RWPE2 (cell line): Measurements from ENCODE around the gene YBEY.

Source experiments
- ATAC-seq: fragments of 200-7000 bp; cut with Tn5 transposase; 3 replicates; pipeline ENCODE4 v1.9.1; 2021; ENCODE audit warnings: low read depth
- DNase-seq: peaks from one replicate; pipeline ENCODE4 v3.0.0-alpha.2; 2020; ENCODE audit warnings: low spot score
- H3K27ac ChIP-seq: fragments of 450-650 bp; 2 replicates; pipeline ENCODE4 v1.5.1; 2017; ENCODE audit warnings: mild to moderate bottlenecking; ENCODE audit not compliant: poor library complexity, severe bottlenecking
- H3K27me3 ChIP-seq: fragments of 250-450 bp; sonication (Bioruptor Pico); 2 replicates; pipeline ENCODE4 v1.5.1; 2021; ENCODE audit warnings: mild to moderate bottlenecking, moderate library complexity; ENCODE audit not compliant: insufficient read depth, poor library complexity, severe bottlenecking
- H3K36me3 ChIP-seq: fragments of 250-450 bp; sonication (Bioruptor Pico); 2 replicates; pipeline ENCODE4 v1.5.1; 2020; ENCODE audit warnings: low read depth, mild to moderate bottlenecking, moderate library complexity
- H3K4me1 ChIP-seq: fragments of 250-450 bp; sonication (Bioruptor Pico); 2 replicates; pipeline ENCODE4 v1.5.1; 2021; ENCODE audit warnings: mild to moderate bottlenecking, moderate library complexity; ENCODE audit not compliant: insufficient read depth, poor library complexity, severe bottlenecking
- H3K4me3 ChIP-seq: fragments of 250-450 bp; sonication (Bioruptor Pico); 2 replicates; pipeline ENCODE4 v1.5.1; 2021; ENCODE audit warnings: mild to moderate bottlenecking, moderate library complexity; ENCODE audit not compliant: severe bottlenecking
- H3K9me3 ChIP-seq: fragments of 250-450 bp; sonication (Bioruptor Pico); 2 replicates; pipeline ENCODE4 v1.5.1; 2021; ENCODE audit warnings: mild to moderate bottlenecking, moderate library complexity; ENCODE audit not compliant: severe bottlenecking
- TF ChIP-seq, protein P1 (sequence below): fragments of 450-650 bp; IDR thresholded peaks from one replicate; pipeline ENCODE4 v1.5.1; 2017; ENCODE audit warnings: mild to moderate bottlenecking, moderate library complexity; ENCODE audit not compliant: poor library complexity, severe bottlenecking

Gene YBEY

GRCh38 chr21:46334351-46335140 is 48.4 kb downstream of the YBEY start:
- TF ChIP-seq, protein P1, sequence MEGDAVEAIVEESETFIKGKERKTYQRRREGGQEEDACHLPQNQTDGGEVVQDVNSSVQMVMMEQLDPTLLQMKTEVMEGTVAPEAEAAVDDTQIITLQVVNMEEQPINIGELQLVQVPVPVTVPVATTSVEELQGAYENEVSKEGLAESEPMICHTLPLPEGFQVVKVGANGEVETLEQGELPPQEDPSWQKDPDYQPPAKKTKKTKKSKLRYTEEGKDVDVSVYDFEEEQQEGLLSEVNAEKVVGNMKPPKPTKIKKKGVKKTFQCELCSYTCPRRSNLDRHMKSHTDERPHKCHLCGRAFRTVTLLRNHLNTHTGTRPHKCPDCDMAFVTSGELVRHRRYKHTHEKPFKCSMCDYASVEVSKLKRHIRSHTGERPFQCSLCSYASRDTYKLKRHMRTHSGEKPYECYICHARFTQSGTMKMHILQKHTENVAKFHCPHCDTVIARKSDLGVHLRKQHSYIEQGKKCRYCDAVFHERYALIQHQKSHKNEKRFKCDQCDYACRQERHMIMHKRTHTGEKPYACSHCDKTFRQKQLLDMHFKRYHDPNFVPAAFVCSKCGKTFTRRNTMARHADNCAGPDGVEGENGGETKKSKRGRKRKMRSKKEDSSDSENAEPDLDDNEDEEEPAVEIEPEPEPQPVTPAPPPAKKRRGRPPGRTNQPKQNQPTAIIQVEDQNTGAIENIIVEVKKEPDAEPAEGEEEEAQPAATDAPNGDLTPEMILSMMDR, result no peak
- peaks cover 5% of the 10 kb centered on the region for H3K4me1 ChIP-seq
- peaks cover 85% of the 10 kb centered on the region for H3K36me3 ChIP-seq
- no peaks in the 10 kb centered on the region for H3K9me3 ChIP-seq
- no peak overlapping the region for H3K27ac ChIP-seq
- no peak for DNase-seq
- no peaks in the 10 kb centered on the region for H3K27me3 ChIP-seq
- ATAC-seq, result no peak
- no peak overlapping the region for H3K4me3 ChIP-seq

DNA sequence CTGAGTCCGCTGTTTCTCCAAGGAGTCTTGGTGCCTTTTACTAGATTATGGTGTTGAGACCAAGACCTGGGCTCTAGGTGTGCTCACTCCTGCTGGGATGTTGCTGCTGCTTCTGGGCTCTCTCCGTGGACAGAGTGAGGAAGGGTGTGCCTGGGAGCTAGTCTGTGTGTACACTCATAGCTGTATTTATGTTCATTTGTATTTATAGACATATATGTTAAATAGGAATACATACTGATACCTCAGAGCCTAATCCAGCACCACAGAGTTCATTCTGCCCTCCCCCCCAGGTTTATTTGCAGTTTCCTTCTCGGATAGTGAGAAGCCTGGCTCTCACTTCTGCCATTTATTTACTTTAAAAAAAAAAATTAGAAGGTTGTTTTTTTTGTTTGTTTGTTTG is 50.5 kb downstream of the YBEY start:
- ATAC-seq, result no peak

GRCh38 chr21:46340998-46341397 is 54.9 kb downstream of the YBEY start:
- TF ChIP-seq, protein P1, result no peak
- no peak for DNase-seq
- no peak for ATAC-seq
- H3K4me1 ChIP-seq, result no peaks in the 10 kb centered on the region
- H3K4me3 ChIP-seq, result no peak overlapping the region
- H3K9me3 ChIP-seq, result no peaks in the 10 kb centered on the region
- H3K36me3 ChIP-seq, result peaks cover 56% of the 10 kb centered on the region
- H3K27ac ChIP-seq, result no peak overlapping the region
- no peaks in the 10 kb centered on the region for H3K27me3 ChIP-seq

More for the DNA sequence above, 50.5 kb downstream of the YBEY start:
- H3K27me3 ChIP-seq, result no peaks in the 10 kb centered on the region
- H3K9me3 ChIP-seq, result no peaks in the 10 kb centered on the region
- no peak overlapping the region for H3K27ac ChIP-seq
- H3K4me3 ChIP-seq, result no peak overlapping the region
- TF ChIP-seq, protein P1, result no peak
- peaks cover 5% of the 10 kb centered on the region for H3K4me1 ChIP-seq
- peaks cover 75% of the 10 kb centered on the region for H3K36me3 ChIP-seq
- DNase-seq, result no peak

- TF ChIP-seq, protein P1, result no peak
- Histone ChIP-seq H3K27me3 (no peaks in the 10 kb centered on the region), H3K36me3 (peaks cover 56% of the 10 kb centered on the region), H3K4me1 (no peaks in the 10 kb centered on the region), H3K9me3 (no peaks in the 10 kb centered on the region), H3K27ac (no peak overlapping the region), H3K4me3 (no peak overlapping the region)
- no peak for ATAC-seq
- DNase-seq, result no peak
Measured at GRCh38 chr21:46344219-46344915, 58.2 kb downstream of the YBEY start.
